ENCODE measurements around the gene CAPRIN1.
"Not testable (repeated sequence)": the region's sequence is repeated elsewhere in the genome, so short reads cannot be mapped to it uniquely, and the experiment has no call there.

Gene CAPRIN1

DNA sequence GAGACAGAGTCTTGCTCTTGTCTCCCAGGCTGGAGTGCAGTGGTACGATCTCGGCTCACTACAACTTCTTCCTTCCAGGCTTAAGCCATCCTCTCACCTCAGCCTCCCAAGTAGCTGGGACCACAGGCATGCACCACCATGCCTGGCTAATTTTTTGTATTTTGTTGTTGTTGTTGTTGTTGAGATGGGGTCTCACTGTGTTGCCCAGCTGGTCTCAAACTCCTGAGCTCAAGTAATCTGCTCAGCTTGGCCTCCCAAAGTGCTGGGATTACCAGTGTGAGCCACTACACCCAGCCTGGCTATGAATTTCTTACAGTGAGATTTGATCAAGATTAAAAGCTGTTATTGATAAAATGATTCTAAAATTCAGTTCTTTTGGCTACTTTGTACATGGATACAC is 43.4 kb downstream of the CAPRIN1 start:
- DNase-seq: not testable (repeated sequence)

- no peak for DNase-seq
Observed at GRCh38 chr11:34098813-34099212, 47.3 kb downstream of the CAPRIN1 start.

GRCh38 chr11:34104680-34105078 is 53.1 kb downstream of the CAPRIN1 start:
- no peak for DNase-seq

GRCh38 chr11:34105079-34105956 is 53.8 kb downstream of the CAPRIN1 start, which contains the start of gene NAT10:
TSS of gene NAT10 (plus strand) at chr11:34105629. CDS start at chr11:34108226, 2,597 bp downstream.
- peak; percentile 98 for DNase-seq

DNA sequence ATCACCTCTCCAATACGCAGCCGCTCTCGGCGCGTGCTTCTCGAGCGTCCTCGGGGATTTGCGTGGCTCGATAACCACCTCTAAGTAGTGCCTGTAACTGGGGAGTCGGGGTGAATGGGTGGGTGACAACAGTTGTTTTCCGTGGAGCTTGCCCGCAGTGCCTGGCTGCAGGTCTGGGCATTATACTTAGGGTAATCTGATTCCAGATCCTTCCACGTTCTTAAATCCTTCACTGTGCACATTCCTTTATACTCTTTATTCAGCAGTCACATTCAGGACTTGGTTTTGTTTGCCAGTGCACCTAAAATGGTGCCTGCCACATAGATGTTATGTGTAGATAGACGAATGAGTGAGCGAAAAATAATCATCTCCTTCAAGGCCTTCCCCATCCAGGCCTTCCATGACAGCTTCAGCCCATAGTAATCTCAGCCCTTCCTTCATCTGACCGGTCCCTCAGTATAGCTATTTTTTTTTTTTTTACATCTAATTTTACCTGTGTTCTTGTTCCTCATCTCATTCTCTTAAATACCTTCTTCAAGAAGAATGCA is 54.5 kb downstream of the CAPRIN1 start:
- DNase-seq: no peak

DNA sequence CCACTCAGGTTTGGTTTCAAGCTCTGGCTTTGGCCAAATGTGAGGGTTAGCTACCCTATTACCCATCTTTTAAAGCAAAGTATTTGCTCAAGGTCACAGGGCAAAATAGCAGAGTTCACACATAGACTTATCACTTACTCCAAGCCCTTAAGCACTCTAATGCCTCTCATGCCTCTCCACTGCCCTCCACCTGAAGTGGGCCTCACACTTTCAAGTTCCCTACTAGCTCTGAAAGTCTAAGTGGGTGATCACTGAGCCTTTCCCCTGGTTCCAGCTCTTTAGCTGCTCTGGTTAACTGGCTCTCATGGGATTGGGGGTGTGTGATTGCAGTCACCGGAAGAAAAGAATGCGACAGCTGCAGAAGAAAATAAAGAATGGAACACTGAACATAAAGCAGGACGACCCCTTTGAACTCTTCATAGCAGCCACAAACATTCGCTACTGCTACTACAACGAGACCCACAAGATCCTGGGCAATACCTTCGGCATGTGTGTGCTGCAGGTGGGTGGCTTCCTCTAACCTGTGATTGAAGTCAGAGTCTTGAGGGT is 60.3 kb downstream of the CAPRIN1 start:
- DNase-seq: no peak

DNA sequence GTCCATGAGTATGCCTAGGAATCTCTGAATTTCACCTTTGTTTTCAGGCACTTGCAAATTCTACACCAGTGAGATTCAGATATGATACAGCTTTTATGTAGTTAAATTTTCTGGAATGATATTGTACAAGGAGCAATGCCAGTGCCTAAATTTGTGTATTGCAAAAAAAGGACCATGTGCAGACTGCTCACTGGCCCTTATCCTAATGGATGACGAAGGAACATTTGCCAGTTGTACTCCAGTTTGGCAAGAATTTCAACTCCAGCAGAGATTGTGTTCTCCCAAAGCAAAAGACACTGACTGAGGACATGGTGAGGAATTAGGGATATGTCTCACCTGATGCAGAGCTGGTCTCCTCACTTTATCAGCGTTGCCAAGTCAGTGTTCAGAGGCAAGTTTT is 62.5 kb downstream of the CAPRIN1 start:
- DNase-seq: no peak

- DNase-seq: no peak
Observed at GRCh38 chr11:34114471-34114870, 62.9 kb downstream of the CAPRIN1 start.

DNA sequence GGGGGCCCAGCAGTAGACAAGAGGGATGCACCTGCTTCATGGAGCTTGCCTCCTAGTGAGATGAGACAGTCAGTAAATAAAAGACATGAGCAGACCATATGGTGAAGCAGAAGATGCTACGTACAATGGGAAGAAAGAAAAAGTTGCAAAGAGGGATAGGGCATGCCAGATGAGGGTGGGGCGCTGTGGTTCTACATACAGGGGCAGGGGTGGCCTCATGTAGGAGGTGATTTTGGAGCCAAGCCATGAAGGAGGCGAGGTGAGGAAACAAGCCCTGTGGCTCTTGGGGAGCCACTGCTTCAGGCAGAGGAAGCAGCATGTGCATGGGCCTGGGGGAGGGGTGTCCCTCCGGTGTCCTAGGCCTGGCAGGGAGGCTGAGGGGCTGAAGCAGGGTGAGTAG is 69.1 kb downstream of the CAPRIN1 start:
- no peak for DNase-seq

DNA sequence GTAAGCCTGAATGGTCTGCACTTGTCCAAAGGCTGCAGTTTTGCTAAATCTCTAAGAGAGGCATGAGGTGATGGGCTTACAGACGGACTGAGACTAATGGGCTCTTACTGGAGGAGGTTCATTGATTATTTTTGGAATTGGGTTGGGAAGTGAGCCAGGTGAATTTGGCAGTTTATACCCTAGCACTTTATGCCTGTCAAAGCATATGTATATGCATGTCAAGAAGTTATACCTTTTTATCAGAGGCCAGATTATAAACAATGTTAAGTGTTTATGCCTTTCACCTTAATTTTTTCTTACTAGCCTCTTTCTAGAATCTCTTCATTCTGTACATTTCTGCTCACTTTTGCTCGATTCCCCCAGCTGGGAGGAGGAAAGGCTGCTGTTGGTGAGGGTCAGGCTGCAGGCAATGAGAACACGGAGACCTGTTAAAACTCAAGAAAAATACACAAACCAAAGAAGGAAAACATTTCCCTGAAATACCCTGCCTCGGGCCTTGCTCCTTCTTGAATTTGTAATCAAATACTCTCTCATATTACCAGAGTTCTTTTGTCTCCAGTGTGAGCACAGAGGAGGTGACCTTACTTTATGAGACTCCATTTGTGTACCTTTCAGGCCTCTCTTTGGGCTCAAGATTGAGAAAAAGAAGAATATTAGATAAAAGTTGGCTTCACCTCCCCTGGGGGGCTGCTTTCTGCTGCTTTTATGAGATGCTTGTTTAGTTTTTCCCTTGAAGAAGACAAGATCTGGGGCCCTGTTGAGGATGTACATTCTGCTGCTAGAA is 73.5 kb downstream of the CAPRIN1 start:
- no peak for DNase-seq

GRCh38 chr11:34126959-34127848 is 75.7 kb downstream of the CAPRIN1 start:
- DNase-seq: no peak

- DNase-seq: no peak
Observed at GRCh38 chr11:34128824-34129223, 77.3 kb downstream of the CAPRIN1 start.

DNA sequence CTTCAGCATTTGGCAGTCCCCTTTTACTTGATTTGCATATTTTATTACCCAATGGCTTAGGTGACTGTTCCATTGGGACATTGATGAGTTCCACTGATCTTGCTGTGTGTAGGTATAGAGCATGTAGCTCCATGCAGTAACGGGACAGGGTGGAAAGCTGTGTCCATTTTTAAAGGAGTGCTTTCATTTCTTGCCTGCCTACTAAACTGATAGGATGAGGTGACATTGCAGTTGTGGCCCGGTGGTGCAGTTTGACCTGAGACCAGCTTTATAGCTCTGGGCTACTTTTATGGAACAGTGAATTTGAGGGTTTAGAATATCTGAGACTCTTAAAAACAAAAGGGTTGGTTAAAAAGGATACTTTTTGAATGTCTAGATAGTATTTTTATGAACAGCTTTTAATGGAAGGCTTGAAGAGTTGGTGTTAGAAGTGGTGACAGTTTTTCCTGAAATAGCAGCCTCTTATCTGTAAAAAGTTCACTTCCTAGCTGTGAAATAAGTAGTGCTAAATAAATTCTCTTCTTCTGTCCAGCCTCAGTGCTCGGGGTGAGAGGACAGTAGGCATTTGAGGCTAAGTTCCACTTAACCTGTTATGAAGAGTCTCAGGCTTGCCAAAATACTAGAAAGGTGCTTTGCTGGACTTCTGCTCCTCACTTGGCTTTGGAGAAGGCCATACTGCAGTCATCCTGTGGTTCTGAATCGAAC is 80.9 kb downstream of the CAPRIN1 start:
- DNase-seq: no peak

GRCh38 chr11:34134765-34135164 is 83.2 kb downstream of the CAPRIN1 start:
- no peak for DNase-seq

- DNase-seq: no peak
Observed at GRCh38 chr11:34135439-34135838, 83.9 kb downstream of the CAPRIN1 start.

DNA sequence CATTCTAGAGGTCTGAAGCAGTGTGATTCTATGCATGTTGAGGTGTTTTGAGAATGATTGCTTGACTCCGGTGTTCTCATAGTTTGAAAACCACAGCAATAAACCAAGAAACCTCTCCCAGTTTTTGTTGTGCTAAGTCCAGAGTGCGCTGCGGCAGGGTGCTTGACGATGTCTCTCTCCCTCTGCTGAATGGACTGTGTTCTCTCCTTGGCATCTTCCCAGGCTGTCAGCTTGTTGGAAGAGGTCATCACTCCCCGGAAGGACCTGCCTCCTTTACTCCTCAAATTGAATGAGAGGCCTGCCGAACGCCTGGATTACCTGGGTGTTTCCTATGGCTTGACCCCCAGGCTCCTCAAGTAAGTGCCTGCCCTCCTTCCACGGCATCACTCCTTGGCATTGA is 84.9 kb downstream of the CAPRIN1 start:
- DNase-seq: no peak

GRCh38 chr11:34139346-34139745 is 87.8 kb downstream of the CAPRIN1 start:
- no peak for DNase-seq

DNA sequence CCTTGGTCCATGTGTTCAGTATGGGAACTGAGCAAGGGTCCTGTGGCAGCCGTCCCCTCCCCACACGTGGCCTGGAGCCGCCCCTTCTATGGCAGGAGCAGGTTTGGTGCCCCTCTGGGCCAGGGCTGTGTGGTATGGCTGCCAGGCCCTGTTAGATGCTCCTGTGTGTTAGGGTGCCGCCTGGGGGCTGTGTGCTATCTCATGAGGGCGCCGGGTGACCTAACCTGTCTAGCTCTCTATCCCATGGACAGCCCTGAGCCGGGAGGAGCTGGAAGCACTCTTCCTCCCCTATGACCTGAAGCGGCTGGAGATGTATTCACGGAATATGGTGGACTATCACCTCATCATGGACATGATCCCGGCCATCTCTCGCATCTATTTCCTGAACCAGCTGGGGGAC is 88.6 kb downstream of the CAPRIN1 start:
- no peak for DNase-seq

- DNase-seq: no peak
Observed at GRCh38 chr11:34143048-34143447, 91.5 kb downstream of the CAPRIN1 start.

DNA sequence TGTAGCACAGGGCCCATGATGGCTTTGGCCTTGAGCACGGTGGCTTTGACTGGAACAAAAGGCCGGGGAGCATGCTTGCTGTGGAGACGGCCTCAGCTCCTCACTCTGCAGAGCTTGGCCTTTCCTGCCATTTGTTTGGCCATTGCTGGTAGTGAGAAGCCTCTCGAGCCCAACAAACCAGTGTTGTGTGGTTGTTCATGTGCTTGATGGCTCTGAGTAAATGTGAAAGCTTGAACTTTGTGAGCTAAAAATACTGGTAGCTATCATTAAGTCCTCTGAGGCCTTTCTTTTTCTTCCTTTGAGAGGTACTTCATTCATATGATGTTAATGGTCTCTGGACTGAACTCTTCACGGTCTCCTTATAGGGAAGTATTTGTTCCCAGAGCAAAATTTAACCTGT is 93.5 kb downstream of the CAPRIN1 start:
- no peak for DNase-seq

DNA sequence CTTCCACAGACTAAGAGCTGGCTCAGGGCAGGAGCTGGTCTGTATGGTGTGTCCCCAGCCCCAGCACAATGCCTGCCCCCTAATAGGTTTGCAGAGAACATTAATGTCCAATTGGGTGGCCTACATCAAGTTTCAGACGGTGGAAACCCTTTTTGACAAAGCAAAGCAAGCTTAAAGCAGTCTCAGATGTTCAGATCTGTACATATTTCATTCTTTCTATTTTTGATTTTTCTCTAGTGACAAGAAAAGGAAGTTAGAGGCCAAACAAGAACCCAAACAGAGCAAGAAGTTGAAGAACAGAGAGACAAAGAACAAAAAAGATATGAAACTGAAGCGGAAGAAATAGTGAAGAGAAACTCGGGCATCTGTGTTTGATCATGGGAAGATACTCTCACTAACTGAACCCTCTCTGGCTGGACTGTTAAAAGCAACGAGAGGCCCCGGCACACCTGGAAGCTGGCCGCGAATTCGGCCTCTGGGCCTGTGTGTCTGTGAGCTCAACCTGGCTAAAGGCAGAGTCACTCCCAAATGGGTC is 94.4 kb downstream of the CAPRIN1 start:
- no peak for DNase-seq
